Motor neuron (in vitro differentiated cells): ENCODE results near the gene PSMD11. TPM values are rescaled to one million over a fixed set of nuclear protein-coding genes. Genes with fewer than 3 reads are reported as not detected.

Experiments used
- ATAC-seq, 8 experiments: fragments of 200-7000 bp; cut with Tn5 transposase; replicated peaks in 6 of 8; 2 replicates each; pipeline ENCODE4 v1.8.0; 2021; ENCODE audit warnings: mild to moderate bottlenecking in 8 of 8, moderate library complexity in 8 of 8
- H3K27ac ChIP-seq, 2 donors: fragments of 250-450 bp; sonication (Bioruptor Pico); 2 replicates each; pipeline ENCODE4 v1.9.0; 2021; ENCODE audit warnings: antibody characterized with exemption in 2 of 2, mild to moderate bottlenecking in 2 of 2, moderate library complexity in 1 of 2
- H3K4me1 ChIP-seq, 2 donors: fragments of 250-450 bp; sonication (Bioruptor Pico); replicated peaks in 1 of 2; 2 replicates each; pipeline ENCODE4 v1.6.1; 2021; ENCODE audit warnings: antibody characterized with exemption in 2 of 2, mild to moderate bottlenecking in 2 of 2, moderate library complexity in 1 of 2
- H3K4me3 ChIP-seq, 5 donors: fragments of 250-450 bp; sonication (Bioruptor Pico); 2 replicates each; pipeline ENCODE4 v1.9.0; 2021; ENCODE audit warnings: antibody characterized with exemption in 5 of 5, mild to moderate bottlenecking in 5 of 5, moderate library complexity in 4 of 5
- WGBS, 10 experiments: fragments of 450-650 bp; shearing (Covaris generic); methylation state at CpG; one replicate each; pipeline ENCODE4 v1.0.0; 2022; 5-methylcytosine and 5-hydroxymethylcytosine counted together
- in situ Hi-C, 9 experiments: fragments of 400-800 bp; cut with MboI; loops; one replicate each; pipeline ENCODE4 v1.15.0; 2021; ENCODE audit warnings: low sequenced_read_pairs in 9 of 9, low pct_unique_long_range_greater_than_20kb in 2 of 9; ENCODE audit not compliant: unreplicated experiment in 9 of 9
- total RNA-seq, 8 experiments: library from RNA; unstranded; fragments of 300-600 nt; gene quantifications; 2 replicates each; pipeline versions ENCODE4 v1.2.3 to v1.2.4, GENCODE V29; 2022

The PSMD11 gene
- total RNA-seq, 8 experiments from 2014 or later: 28.6 to 96.2 (median 59.2) TPM

GRCh38 chr17:32504166-32504990, 60.1 kb downstream of the PSMD11 start:
- Histone ChIP-seq H3K4me1 (peaks cover 24 to 25% of the 10 kb centered on the region in 2 donors), H3K4me3 (no peak overlapping the region), H3K27ac (peak overlapping the region in 1 of 2 donors; percentile 25)
- WGBS, 10 experiments: 19 to 70% (median 33%) methylated on average over 2 to 8 of the region's 18 CpGs; no CpG with 5 or more reads in 3 of the 10 experiments
- peak in 5 of 8 experiments; percentile 92 to 95 (median 93) for ATAC-seq
- in situ Hi-C loops: no loop called here

GRCh38 chr17:32508926-32509325, 64.6 kb downstream of the PSMD11 start:
- no peak overlapping the region for H3K4me3 ChIP-seq
- no peak overlapping the region for H3K27ac ChIP-seq
- no peak for ATAC-seq
- in situ Hi-C loops: no loop called here
- H3K4me1 ChIP-seq: peaks cover 13% of the 10 kb centered on the region in 2 donors
- WGBS, 10 experiments: 20 to 100% (median 90%) methylated on average over 1 to 5 of the region's 5 CpGs; no CpG with 5 or more reads in 3 of the 10 experiments

DNA sequence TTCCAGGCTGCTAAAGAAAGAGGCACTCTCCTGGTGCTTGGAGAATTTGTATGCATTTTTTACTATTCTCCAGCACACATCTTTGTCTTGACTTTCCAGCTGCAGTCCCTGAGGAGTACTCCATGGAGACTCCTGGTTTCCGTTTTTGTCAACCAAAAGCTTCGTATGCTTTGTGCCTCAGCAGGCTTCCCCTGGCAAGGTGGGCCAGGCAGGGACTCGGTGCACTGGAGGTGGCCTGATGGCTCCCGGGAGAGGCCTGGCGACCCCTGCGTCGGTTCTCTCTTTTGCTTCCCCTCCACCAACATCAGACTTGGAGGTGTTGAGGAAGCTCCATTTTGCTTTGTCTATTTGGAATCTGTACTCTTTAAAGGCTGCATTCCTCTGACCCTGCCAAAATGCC, 66.2 kb downstream of the PSMD11 start:
- WGBS, 10 experiments: 80 to 100% (median 83%) methylated on average over 1 to 6 of the region's 7 CpGs; no CpG with 5 or more reads in 5 of the 10 experiments
- no peak overlapping the region for H3K27ac ChIP-seq
- ATAC-seq: no peak
- in situ Hi-C loops: no loop called here
- peaks cover 4 to 8% of the 10 kb centered on the region in 2 donors for H3K4me1 ChIP-seq
- no peak overlapping the region for H3K4me3 ChIP-seq

- in situ Hi-C loops: no loop called here
- Histone ChIP-seq H3K4me1 (peaks cover 20 to 25% of the 10 kb centered on the region in 2 donors), H3K4me3 (no peak overlapping the region), H3K27ac (no peak overlapping the region)
- ATAC-seq: peak in 3 of 8 experiments; percentile 80 to 98 (median 95)
- WGBS, 10 experiments: 0 to 100% (median 60%) methylated on average over 1 to 2 of the region's 2 CpGs; no CpG with 5 or more reads in 3 of the 10 experiments
Observed at GRCh38 chr17:32512328-32512727, 68.0 kb downstream of the PSMD11 start.

GRCh38 chr17:32513579-32513978, 69.3 kb downstream of the PSMD11 start:
- no peak overlapping the region for H3K27ac ChIP-seq
- WGBS, 10 experiments: 41 to 100% (median 73%) methylated on average over 2 to 3 of the region's 3 CpGs; no CpG with 5 or more reads in 4 of the 10 experiments
- in situ Hi-C loops: no loop called here
- no peak for ATAC-seq
- peaks cover 29 to 35% of the 10 kb centered on the region in 2 donors for H3K4me1 ChIP-seq
- H3K4me3 ChIP-seq: no peak overlapping the region

GRCh38 chr17:32514606-32515005, 70.3 kb downstream of the PSMD11 start:
- no peak for ATAC-seq
- Histone ChIP-seq H3K4me3 (no peak overlapping the region), H3K4me1 (peaks cover 36 to 41% of the 10 kb centered on the region in 2 donors), H3K27ac (no peak overlapping the region)
- 64 to 100% (median 84%) methylated on average over 1 to 4 of the region's 4 CpGs for WGBS, 10 experiments
- in situ Hi-C loops: no loop called here

- H3K4me1 ChIP-seq: peaks cover 48 to 54% of the 10 kb centered on the region in 2 donors
- WGBS, 10 experiments: 17 to 100% (median 79%) methylated on average over 1 to 4 of the region's 4 CpGs; no CpG with 5 or more reads in 1 of the 10 experiments
- in situ Hi-C loops: no loop called here
- ATAC-seq: no peak
- no peak overlapping the region for H3K4me3 ChIP-seq
- no peak overlapping the region for H3K27ac ChIP-seq
Observed at GRCh38 chr17:32515677-32516383, 71.5 kb downstream of the PSMD11 start.

- no peak for ATAC-seq
- WGBS, 10 experiments: 0 to 100% (median 10%) methylated on average over 1 to 2 of the region's 2 CpGs; no CpG with 5 or more reads in 5 of the 10 experiments
- peaks cover 54 to 60% of the 10 kb centered on the region in 2 donors for H3K4me1 ChIP-seq
- H3K27ac ChIP-seq: no peak overlapping the region
- H3K4me3 ChIP-seq: no peak overlapping the region
- in situ Hi-C loops: no loop called here
Observed at GRCh38 chr17:32516450-32516849, 72.1 kb downstream of the PSMD11 start.

DNA sequence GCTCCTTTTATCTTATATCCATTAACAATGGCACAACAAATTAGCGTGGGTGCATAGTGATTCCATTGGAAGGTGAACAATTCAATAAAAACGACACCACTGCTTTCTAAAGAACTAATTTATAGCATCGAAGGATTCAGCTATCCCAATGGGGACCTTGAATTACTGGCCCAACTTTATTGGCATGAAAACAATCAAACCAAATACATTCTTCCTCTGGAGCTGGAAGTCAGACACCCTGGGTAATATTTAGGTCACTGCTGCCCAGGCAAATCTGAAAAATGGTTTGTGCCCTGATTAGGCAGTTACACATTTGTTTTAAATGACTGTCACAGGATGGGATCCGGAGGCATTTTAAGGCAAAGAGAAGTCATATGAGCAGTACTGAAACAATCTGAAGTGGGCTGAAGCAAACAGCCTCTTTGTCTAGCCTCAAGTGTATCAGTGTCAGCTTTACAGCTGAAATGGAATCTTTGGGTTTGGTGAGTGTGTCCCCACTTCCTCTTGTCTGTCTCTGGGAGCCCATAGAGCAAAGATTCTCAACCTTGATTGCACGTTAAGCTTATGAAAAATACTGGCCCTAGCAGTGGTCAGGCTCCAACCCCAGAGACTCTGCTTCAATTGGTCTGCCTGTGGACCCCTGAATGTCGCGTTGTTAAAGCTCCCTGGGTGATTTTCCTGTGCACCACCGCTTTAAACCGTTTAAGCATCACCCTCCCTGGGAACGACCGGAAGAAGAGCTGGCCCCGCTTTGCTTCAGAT, 72.8 kb downstream of the PSMD11 start:
- peak overlapping the region; percentile 6 to 61 for H3K27ac ChIP-seq
- WGBS, 10 experiments: 42 to 90% (median 65%) methylated on average over 2 to 10 of the region's 12 CpGs
- ATAC-seq: no peak

GRCh38 chr17:32517982-32518381, 73.7 kb downstream of the PSMD11 start:
- Histone ChIP-seq H3K4me1 (peaks cover 55 to 61% of the 10 kb centered on the region in 2 donors), H3K27ac (peak overlapping the region in 1 of 2 donors; percentile 99), H3K4me3 (no peak overlapping the region)
- ATAC-seq: no peak
- WGBS, 10 experiments: 80 to 100% (median 100%) methylated on average over 1 to 6 of the region's 7 CpGs; no CpG with 5 or more reads in 2 of the 10 experiments
- in situ Hi-C loops: no loop called here

More for the DNA sequence above, 72.8 kb downstream of the PSMD11 start:
- in situ Hi-C loops: no loop called here
- Histone ChIP-seq H3K4me3 (no peak overlapping the region), H3K4me1 (peaks cover 55 to 60% of the 10 kb centered on the region in 2 donors)

GRCh38 chr17:32518646-32519227, 74.4 kb downstream of the PSMD11 start:
- ATAC-seq: no peak
- Histone ChIP-seq H3K27ac (peak overlapping the region; percentile 97 to 99), H3K4me3 (peak overlapping the region; percentile 23 to 35 (median 27)), H3K4me1 (peaks cover 55 to 65% of the 10 kb centered on the region in 2 donors)
- WGBS, 10 experiments: 17 to 87% (median 71%) methylated on average over 2 to 11 of the region's 31 CpGs; no CpG with 5 or more reads in 6 of the 10 experiments
- in situ Hi-C loops: no loop called here
